PC-9 (cell line): ENCODE results near the gene ACSM4. TPM values are rescaled to one million over a fixed set of nuclear protein-coding genes. Genes with fewer than 3 reads are reported as not detected.

Source experiments
- BruUV-seq: library from RNA; stranded (reverse); fragments of 400-500 nt; replicated peaks from 2 replicates; lab custom pipeline; 2021; lab: Mats Ljungman, UMichigan
- CTCF ChIA-PET: fragments of 300-600 bp; sonication (Branson Sonifier 250); formaldehyde crosslinking; loops from one replicate; lab custom pipeline; 2022; ENCODE audit warnings: antibody characterized with exemption; lab: Charles Lee
- POLR2A ChIA-PET: fragments of 300-600 bp; sonication (Branson Sonifier 250); formaldehyde crosslinking; loops from one replicate; lab custom pipeline; 2022; ENCODE audit warnings: antibody characterized with exemption; ENCODE audit not compliant: unreplicated experiment; lab: Charles Lee
- DNase-seq, 2 experiments: peaks; one replicate each; pipeline versions ENCODE4 v3.0.0 to v3.0.0-alpha.2; 2015 to 2022; ENCODE audit warnings: mixed read lengths in 1 of 2
- H2AFZ ChIP-seq: fragments of 200-600 bp; sonication (generic); 2 replicates; pipeline ENCODE4 v1.8.1; 2017; ENCODE audit warnings: antibody characterized with exemption
- H3F3A ChIP-seq: fragments of 200-600 bp; sonication (generic); 2 replicates; pipeline ENCODE4 v1.8.1; 2017; ENCODE audit warnings: antibody characterized with exemption, mild to moderate bottlenecking, low read depth; ENCODE audit not compliant: insufficient read depth
- H3K27ac ChIP-seq: fragments of 200-600 bp; sonication (generic); 2 replicates; pipeline ENCODE4 v1.6.1; 2016; ENCODE audit warnings: mixed run types
- H3K27me3 ChIP-seq: fragments of 200-600 bp; sonication (generic); 2 replicates; pipeline ENCODE4 v1.6.1; 2016; ENCODE audit warnings: low read depth, mixed run types; ENCODE audit not compliant: insufficient read depth
- H3K36me3 ChIP-seq: fragments of 200-600 bp; sonication (generic); 2 replicates; pipeline ENCODE4 v1.6.1; 2016; ENCODE audit warnings: low read depth, mixed run types
- H3K4me1 ChIP-seq: fragments of 200-600 bp; sonication (generic); replicated peaks from 2 replicates; pipeline ENCODE4 v1.6.1; 2016; ENCODE audit warnings: mixed run types; ENCODE audit not compliant: insufficient read depth
- H3K4me2 ChIP-seq: fragments of 200-600 bp; sonication (generic); 2 replicates; pipeline ENCODE4 v1.6.1; 2017; ENCODE audit warnings: mixed run types
- H3K4me3 ChIP-seq: fragments of 200-600 bp; sonication (generic); 2 replicates; pipeline ENCODE4 v1.6.1; 2016; ENCODE audit warnings: mixed run types
- H3K79me2 ChIP-seq: fragments of 200-600 bp; sonication (generic); 2 replicates; pipeline ENCODE4 v1.6.1; 2017; ENCODE audit warnings: low read depth, mixed run types
- H3K9me2 ChIP-seq: fragments of 200-600 bp; sonication (generic); 2 replicates; pipeline ENCODE4 v1.8.1; 2017; ENCODE audit warnings: mild to moderate bottlenecking; ENCODE audit not compliant: insufficient read depth
- H3K9me3 ChIP-seq: fragments of 200-600 bp; sonication (generic); 2 replicates; pipeline ENCODE4 v1.8.1; 2016; ENCODE audit warnings: low read depth; ENCODE audit not compliant: insufficient read depth
- H4K20me1 ChIP-seq: fragments of 200-600 bp; sonication (generic); 2 replicates; pipeline ENCODE4 v1.8.1; 2017; ENCODE audit not compliant: insufficient read depth
- CTCF ChIP-seq: fragments of 200-600 bp; sonication (generic); conservative IDR thresholded peaks from 2 replicates; pipeline ENCODE4 v1.6.1; 2017; ENCODE audit warnings: mixed run types, antibody characterized with exemption, mild to moderate bottlenecking, moderate library complexity
- EZH2 ChIP-seq: fragments of 200-600 bp; sonication (generic); IDR thresholded peaks from 2 replicates; pipeline ENCODE4 v1.8.0; 2017; ENCODE audit warnings: antibody characterized with exemption, low read depth
- intact Hi-C: fragments of 100-400 bp; cut with micrococcal nuclease; formaldehyde crosslinking; loops from one replicate; pipeline ENCODE4 v1.10.0; 2022; ENCODE audit not compliant: unreplicated experiment
- total RNA-seq: library from RNA; stranded (reverse); gene quantifications from 2 replicates; pipeline ENCODE4 v1.2.3, GENCODE V29; 2021

The ACSM4 gene
- total RNA-seq, 1 experiment from 2014 or later: not detected

- TF ChIP-seq CTCF (no peak), EZH2 (no peak)
- H2AFZ ChIP-seq: peak overlapping the region; percentile 65
- H3K36me3 ChIP-seq: no peaks in the 10 kb centered on the region
- H3K27ac ChIP-seq: no peak overlapping the region
- DNase-seq: peak; percentile 72 to 89
- peak overlapping the region; percentile 40; the same call in 1 of the 2 replicates for H3K4me3 ChIP-seq
- H3K4me2 ChIP-seq: peak overlapping the region; percentile 59
- no peaks in the 10 kb centered on the region for H3K9me2 ChIP-seq
- POLR2A ChIA-PET: interaction anchor here (0.6 kb wide), 1 partner anchor 835 kb away, joined by 10 read pairs; the partner anchor contains the start of gene GAPDH
- H3K4me1 ChIP-seq: no peaks in the 10 kb centered on the region
- CTCF ChIA-PET: no interaction called here
- H3K27me3 ChIP-seq: no peaks in the 10 kb centered on the region
- no peaks in the 10 kb centered on the region for H4K20me1 ChIP-seq
- H3K79me2 ChIP-seq: no peaks in the 10 kb centered on the region
- intact Hi-C loops: loop anchor here (2.0 kb wide), 1 partner anchor 151 kb away; no protein-coding TSS in a partner anchor
- no peaks in the 10 kb centered on the region for H3K9me3 ChIP-seq
- H3F3A ChIP-seq: no peaks in the 10 kb centered on the region
- BruUV-seq: no TSS peak
Measured at GRCh38 chr12:7369274-7369729, 65.4 kb downstream of the ACSM4 start.

DNA sequence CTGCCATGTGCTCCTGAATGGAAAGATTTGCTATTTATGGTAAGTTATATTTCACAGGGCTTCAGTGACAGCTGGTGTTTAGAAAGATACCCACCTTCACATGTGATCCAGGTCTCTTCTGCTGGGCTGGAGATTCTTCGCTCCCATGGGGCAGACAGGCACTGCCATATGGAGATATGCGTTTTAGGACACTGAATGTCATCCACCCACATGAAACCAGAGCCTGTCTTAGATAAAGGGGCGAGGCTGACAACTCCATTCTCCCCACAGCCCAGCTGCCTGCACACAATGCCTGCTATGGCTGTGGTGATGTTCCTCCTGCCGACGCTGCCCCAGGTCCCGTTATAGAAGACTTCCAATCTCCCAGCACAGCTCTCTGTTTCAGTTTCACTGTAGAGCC lies 69.4 kb downstream of the ACSM4 start:
- no peak overlapping the region for H3K27ac ChIP-seq
- TF ChIP-seq EZH2 (no peak), CTCF (no peak)
- no peak overlapping the region for H3K4me2 ChIP-seq
- no TSS peak for BruUV-seq
- DNase-seq: no peak
- H4K20me1 ChIP-seq: no peaks in the 10 kb centered on the region
- intact Hi-C loops: no loop called here
- no peak overlapping the region for H3K4me3 ChIP-seq
- H3K79me2 ChIP-seq: no peaks in the 10 kb centered on the region
- no peak overlapping the region for H2AFZ ChIP-seq
- no peaks in the 10 kb centered on the region; the same call in 1 of the 2 replicates for H3K27me3 ChIP-seq
- H3K4me1 ChIP-seq: no peaks in the 10 kb centered on the region
- ChIA-PET POLR2A (interaction anchor here (0.7 kb wide), 1 partner anchor 192 kb away, joined by 4 read pairs; no protein-coding TSS in a partner anchor), CTCF (interaction anchor here (0.6 kb wide), 1 partner anchor 538 kb away, joined by 6 read pairs; no protein-coding TSS in a partner anchor)
- no peaks in the 10 kb centered on the region for H3K36me3 ChIP-seq
- H3K9me3 ChIP-seq: no peaks in the 10 kb centered on the region
- no peaks in the 10 kb centered on the region for H3F3A ChIP-seq
- H3K9me2 ChIP-seq: no peaks in the 10 kb centered on the region

DNA sequence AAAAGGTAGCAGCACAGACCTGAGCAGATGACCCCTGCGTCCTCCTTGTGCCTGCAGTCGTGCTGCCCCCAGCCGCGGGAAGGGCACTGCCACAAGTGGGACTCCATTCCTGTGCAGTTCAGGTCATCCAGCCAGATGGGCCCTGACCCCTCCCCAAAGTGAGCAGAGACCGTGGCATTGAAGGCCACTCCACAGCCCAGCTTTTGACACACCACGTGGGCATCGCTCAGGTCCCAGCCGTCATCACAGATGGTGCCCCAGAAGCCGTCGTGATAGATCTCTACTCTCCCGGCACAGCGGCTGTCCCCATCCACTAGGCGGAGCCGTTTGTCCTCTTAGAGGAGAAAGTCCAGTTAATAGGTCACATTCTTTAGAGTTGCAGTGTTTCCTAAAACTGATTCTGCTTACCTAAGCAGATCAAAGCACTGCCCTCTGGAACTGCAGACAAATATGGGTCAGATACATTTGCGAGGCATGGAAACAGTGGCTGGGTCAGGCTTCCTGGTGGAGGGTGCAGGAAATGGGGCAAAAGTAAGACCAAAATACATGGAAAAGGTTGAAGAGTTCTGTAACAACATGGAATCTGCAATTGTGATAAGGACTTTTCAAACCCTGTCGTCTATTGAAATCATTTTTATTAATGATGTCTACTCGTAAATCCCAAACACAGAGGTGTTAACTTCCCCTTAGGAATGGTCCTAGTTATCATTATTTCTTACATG lies 70.7 kb downstream of the ACSM4 start:
- DNase-seq: peak in 1 of 2 experiments; percentile 60
- POLR2A ChIA-PET: no interaction called here
- H3K79me2 ChIP-seq: no peaks in the 10 kb centered on the region
- no peaks in the 10 kb centered on the region; the same call in 1 of the 2 replicates for H3K27me3 ChIP-seq
- no peak overlapping the region for H3K4me3 ChIP-seq
- H3K36me3 ChIP-seq: no peaks in the 10 kb centered on the region
- no peaks in the 10 kb centered on the region for H3F3A ChIP-seq
- intact Hi-C loops: loop anchor here (1.0 kb wide), 2 partner anchors 86 to 264 kb away; no protein-coding TSS in a partner anchor
- CTCF ChIA-PET: no interaction called here
- H2AFZ ChIP-seq: no peak overlapping the region
- H3K9me2 ChIP-seq: no peaks in the 10 kb centered on the region
- H4K20me1 ChIP-seq: no peaks in the 10 kb centered on the region
- no peak overlapping the region for H3K27ac ChIP-seq
- TF ChIP-seq EZH2 (no peak), CTCF (peak; percentile 56)
- H3K4me1 ChIP-seq: no peaks in the 10 kb centered on the region
- no peak overlapping the region for H3K4me2 ChIP-seq
- BruUV-seq: no TSS peak
- H3K9me3 ChIP-seq: no peaks in the 10 kb centered on the region
